ENCODE measurements around the gene MEI1. TPM values are rescaled to one million over a fixed set of nuclear protein-coding genes. Genes with fewer than 3 reads are reported as not detected.

MEI1 gene
- total RNA-seq, 1 experiment from 2014 or later = 0.18 TPM

Other genes with a start within 250 kb of the MEI1 start
- gene PHF5A, start 230.8 kb upstream of the MEI1 start, total RNA-seq (2021; ENCODE audit: unreplicated experiment) = 34.9 TPM
- 71.5 TPM for gene ACO2, start 230.4 kb upstream of the MEI1 start, total RNA-seq (2021; ENCODE audit: unreplicated experiment)
- gene POLR3H, start 155.0 kb upstream of the MEI1 start, total RNA-seq (2021; ENCODE audit: unreplicated experiment) = 46.6 TPM
- gene CSDC2, start 138.5 kb upstream of the MEI1 start, total RNA-seq (2021; ENCODE audit: unreplicated experiment) = 1.5 TPM
- gene PMM1, start 109.7 kb upstream of the MEI1 start, total RNA-seq (2021; ENCODE audit: unreplicated experiment) = 30.5 TPM
- 33.5 TPM for gene DESI1, start 78.5 kb upstream of the MEI1 start, total RNA-seq (2021; ENCODE audit: unreplicated experiment)
- 287 TPM for gene XRCC6, start 78.2 kb upstream of the MEI1 start, total RNA-seq (2021; ENCODE audit: unreplicated experiment)
- 113 TPM for gene SNU13, start 10.6 kb upstream of the MEI1 start, total RNA-seq (2021; ENCODE audit: unreplicated experiment)
- gene CCDC134, start 101.2 kb downstream of the MEI1 start, total RNA-seq (2021; ENCODE audit: unreplicated experiment) = 16.7 TPM
- gene SREBF2, start 133.6 kb downstream of the MEI1 start, total RNA-seq (2021; ENCODE audit: unreplicated experiment) = 73.0 TPM
- gene SHISA8, start 215.6 kb downstream of the MEI1 start, total RNA-seq (2021; ENCODE audit: unreplicated experiment) = 0.62 TPM
- 1.0 TPM for gene TNFRSF13C, start 227.3 kb downstream of the MEI1 start, total RNA-seq (2021; ENCODE audit: unreplicated experiment)
- 39.8 TPM for gene CENPM, start 247.6 kb downstream of the MEI1 start, total RNA-seq (2021; ENCODE audit: unreplicated experiment)

All from Panc1 (cell line).